HG03571 (cell line): Measurements from ENCODE around the gene KMT2C.

Source experiments
- ATAC-seq: cut with Tn5 transposase; IDR thresholded peaks from one replicate; pipeline ENCODE4 v1.9.1; 2021; ENCODE audit not compliant: unreplicated experiment

Gene KMT2C

GRCh38 chr7:152145853-152146466, 289.8 kb downstream of the KMT2C start:
- ATAC-seq, result no peak

GRCh38 chr7:152144557-152145245, 291.1 kb downstream of the KMT2C start:
- ATAC-seq, result no peak

- no peak for ATAC-seq
Measured at GRCh38 chr7:152142976-152143595, 292.7 kb downstream of the KMT2C start.

- ATAC-seq, result no peak
Measured at GRCh38 chr7:152140560-152140959, 295.2 kb downstream of the KMT2C start.

- no peak for ATAC-seq
Measured at GRCh38 chr7:152140067-152140466, 295.7 kb downstream of the KMT2C start.

- ATAC-seq, result no peak
Measured at GRCh38 chr7:152137476-152138025, 298.3 kb downstream of the KMT2C start.

GRCh38 chr7:152136686-152137085, 299.1 kb downstream of the KMT2C start:
- ATAC-seq, result no peak

GRCh38 chr7:152133804-152134203, 302.0 kb downstream of the KMT2C start:
- ATAC-seq, result no peak

GRCh38 chr7:152132812-152133211, 303.0 kb downstream of the KMT2C start:
- no peak for ATAC-seq

GRCh38 chr7:152131981-152132494, 303.8 kb downstream of the KMT2C start:
- ATAC-seq, result no peak

- no peak for ATAC-seq
Measured at GRCh38 chr7:152130658-152131590, 304.9 kb downstream of the KMT2C start.

- ATAC-seq, result no peak
Measured at GRCh38 chr7:152129682-152130081, 306.1 kb downstream of the KMT2C start.

- ATAC-seq, result no peak
Measured at GRCh38 chr7:152128741-152129461, 306.9 kb downstream of the KMT2C start.

GRCh38 chr7:152128252-152128651, 307.6 kb downstream of the KMT2C start:
- ATAC-seq, result no peak

- no peak for ATAC-seq
Measured at GRCh38 chr7:152127229-152127628, 308.6 kb downstream of the KMT2C start.

GRCh38 chr7:152126741-152127140, 309.1 kb downstream of the KMT2C start:
- no peak for ATAC-seq

- ATAC-seq, result no peak
Measured at GRCh38 chr7:152122540-152122939, 313.3 kb downstream of the KMT2C start.

GRCh38 chr7:152121432-152121831, 314.4 kb downstream of the KMT2C start:
- no peak for ATAC-seq

- no peak for ATAC-seq
Measured at GRCh38 chr7:152120776-152121175, 315.0 kb downstream of the KMT2C start.

- ATAC-seq, result no peak
Measured at GRCh38 chr7:152120210-152120609, 315.6 kb downstream of the KMT2C start.
